ENCODE measurements around the gene CCNY.

- TF ChIP-seq, protein P1, sequence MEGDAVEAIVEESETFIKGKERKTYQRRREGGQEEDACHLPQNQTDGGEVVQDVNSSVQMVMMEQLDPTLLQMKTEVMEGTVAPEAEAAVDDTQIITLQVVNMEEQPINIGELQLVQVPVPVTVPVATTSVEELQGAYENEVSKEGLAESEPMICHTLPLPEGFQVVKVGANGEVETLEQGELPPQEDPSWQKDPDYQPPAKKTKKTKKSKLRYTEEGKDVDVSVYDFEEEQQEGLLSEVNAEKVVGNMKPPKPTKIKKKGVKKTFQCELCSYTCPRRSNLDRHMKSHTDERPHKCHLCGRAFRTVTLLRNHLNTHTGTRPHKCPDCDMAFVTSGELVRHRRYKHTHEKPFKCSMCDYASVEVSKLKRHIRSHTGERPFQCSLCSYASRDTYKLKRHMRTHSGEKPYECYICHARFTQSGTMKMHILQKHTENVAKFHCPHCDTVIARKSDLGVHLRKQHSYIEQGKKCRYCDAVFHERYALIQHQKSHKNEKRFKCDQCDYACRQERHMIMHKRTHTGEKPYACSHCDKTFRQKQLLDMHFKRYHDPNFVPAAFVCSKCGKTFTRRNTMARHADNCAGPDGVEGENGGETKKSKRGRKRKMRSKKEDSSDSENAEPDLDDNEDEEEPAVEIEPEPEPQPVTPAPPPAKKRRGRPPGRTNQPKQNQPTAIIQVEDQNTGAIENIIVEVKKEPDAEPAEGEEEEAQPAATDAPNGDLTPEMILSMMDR (IDR thresholded peaks at IDR 0.05): no peak
- TF ChIP-seq TCF7L2 (IDR thresholded peaks at IDR 0.05; ENCODE audit: low read depth, low read length) (no peak), SIN3A (IDR thresholded peaks at IDR 0.05; ENCODE audit: borderline replicate concordance, insufficient read depth, low read depth, low read length) (no peak), POLR2AphosphoS5 (IDR thresholded peaks at IDR 0.05; ENCODE audit: low read depth, low read length) (no peak)
These were observed 83.7 kb downstream of the CCNY start for GRCh38 chr10:35420044-35420443.

Data from Panc1 (cell line).